HCT116 (cell line): ENCODE measurements around the gene NLRC5. TPM values are rescaled to one million over a fixed set of nuclear protein-coding genes. Genes with fewer than 3 reads are reported as not detected.

Experiments used
- ATAC-seq: fragments of 200-7000 bp; cut with Tn5 transposase; 2 replicates; pipeline ENCODE4 v1.9.1; 2020; ENCODE audit warnings: mild to moderate bottlenecking, moderate library complexity
- BruUV-seq: library from RNA; stranded (reverse); fragments of 400-500 nt; replicated peaks from 2 replicates; lab custom pipeline; 2021; lab: Mats Ljungman, UMichigan
- CTCF ChIA-PET: fragments of 300-600 bp; sonication (Branson Sonifier 250); formaldehyde crosslinking; loops from one replicate; lab custom pipeline; 2021; ENCODE audit warnings: antibody characterized with exemption; lab: Charles Lee
- POLR2A ChIA-PET: fragments of 300-600, 350-600 bp; sonication (Branson Sonifier 250); formaldehyde crosslinking; loops from one replicate; lab custom pipeline; 2021; ENCODE audit warnings: antibody characterized with exemption; lab: Charles Lee
- RAD21 ChIA-PET, 2 experiments: fragments of 300-600 bp; sonication (Branson Sonifier 250); formaldehyde crosslinking; loops; one replicate each; lab custom pipeline; 2023; ENCODE audit warnings: low total read pairs in 2 of 2; ENCODE audit not compliant: uncharacterized antibody in 2 of 2, unreplicated experiment in 2 of 2, low non-redundant PET in 1 of 2; lab: Charles Lee
- DNase-seq: peaks from one replicate; pipeline ENCODE4 v3.0.0-alpha.2; 2010; ENCODE audit warnings: low read depth, low spot score
- H2AFZ ChIP-seq: fragments of 200-600 bp; shearing (Covaris generic), sonication (generic); 2 replicates; pipeline ENCODE4 v1.6.1; 2017; ENCODE audit warnings: low read depth, mixed run types, mixed read lengths, antibody characterized with exemption, low read length; ENCODE audit not compliant: poor library complexity, severe bottlenecking
- H3K27ac ChIP-seq: 2 replicates; pipeline ENCODE4 v1.5.1; 2012; ENCODE audit warnings: low read depth, low read length
- H3K27me3 ChIP-seq: fragments of 200-600 bp; sonication (generic); 2 replicates; pipeline ENCODE4 v1.6.1; 2016; ENCODE audit warnings: mixed run types, low read length, mixed read lengths; ENCODE audit not compliant: insufficient read depth
- H3K36me3 ChIP-seq, 2 experiments: fragments of 200-500 bp in 1 of 2; fragments of 200-600 bp in 1 of 2; sonication (Bioruptor generic) in 1 of 2; sonication (generic) in 1 of 2; 2 replicates each; pipeline versions ENCODE4 v1.5.1 to v1.6.1; 2014 to 2016; ENCODE audit warnings: low read length in 2 of 2, inconsistent platforms in 1 of 2, mixed read lengths in 1 of 2, mixed run types in 1 of 2; ENCODE audit not compliant: insufficient read depth in 2 of 2, control insufficient read depth in 1 of 2
- H3K4me1 ChIP-seq, 2 experiments: fragments of 200-600 bp in 1 of 2; sonication (generic) in 1 of 2; 2 replicates each; pipeline versions ENCODE4 v1.5.1 to v1.6.1; 2012 to 2017; ENCODE audit warnings: low read length in 2 of 2, inconsistent platforms in 1 of 2, mild to moderate bottlenecking in 1 of 2, mixed read lengths in 1 of 2, mixed run types in 1 of 2, moderate library complexity in 1 of 2; ENCODE audit not compliant: insufficient read depth in 2 of 2, control insufficient read depth in 1 of 2
- H3K4me2 ChIP-seq: fragments of 200-600 bp; sonication (generic); 2 replicates; pipeline ENCODE4 v1.6.1; 2017; ENCODE audit warnings: mixed run types, low read length, mixed read lengths
- H3K4me3 ChIP-seq, 2 experiments: fragments of 200-600 bp in 1 of 2; sonication (generic) in 1 of 2; replicated peaks in 1 of 2; 2 replicates each; pipeline ENCODE4 v1.5.1; 2011 to 2016; ENCODE audit warnings: low read length in 2 of 2, control low read depth in 1 of 2, low read depth in 1 of 2, mild to moderate bottlenecking in 1 of 2, mixed read lengths in 1 of 2, mixed run types in 1 of 2
- H3K79me2 ChIP-seq: fragments of 200-600 bp; sonication (generic); 2 replicates; pipeline ENCODE4 v1.6.1; 2017; ENCODE audit warnings: mild to moderate bottlenecking, mixed run types, low read length, moderate library complexity, mixed read lengths; ENCODE audit not compliant: insufficient read depth
- H3K9ac ChIP-seq: fragments of 200-600 bp; sonication (generic); 2 replicates; pipeline ENCODE4 v1.6.1; 2016; ENCODE audit warnings: low read length, mixed read lengths
- H3K9me2 ChIP-seq: fragments of 200-600 bp; sonication (generic), shearing (Covaris generic); 2 replicates; pipeline ENCODE4 v1.6.1; 2017; ENCODE audit warnings: mixed run types, mild to moderate bottlenecking, moderate library complexity; ENCODE audit not compliant: insufficient read depth
- H3K9me3 ChIP-seq, 2 experiments: fragments of 200-500 bp in 1 of 2; fragments of 200-600 bp in 1 of 2; sonication (Bioruptor generic) in 1 of 2; sonication (generic) in 1 of 2; 2 replicates each; pipeline ENCODE4 v1.6.1; 2014 to 2017; ENCODE audit warnings: low read length in 2 of 2, mixed read lengths in 2 of 2, inconsistent platforms in 1 of 2, low read depth in 1 of 2, mild to moderate bottlenecking in 1 of 2, mixed run types in 1 of 2, moderate library complexity in 1 of 2; ENCODE audit not compliant: control insufficient read depth in 1 of 2, insufficient read depth in 1 of 2
- H4K20me1 ChIP-seq: fragments of 200-600 bp; sonication (generic), shearing (Covaris generic); 2 replicates; pipeline ENCODE4 v1.6.1; 2017; ENCODE audit warnings: mixed run types, mild to moderate bottlenecking, moderate library complexity; ENCODE audit not compliant: insufficient read depth
- CBX3 ChIP-seq: IDR thresholded peaks from 2 replicates; pipeline ENCODE4 v1.6.1; 2012; ENCODE audit warnings: low read depth
- EGR1 ChIP-seq: IDR thresholded peaks from 2 replicates; pipeline ENCODE4 v1.6.1; 2012; ENCODE audit warnings: low read depth
- EZH2 ChIP-seq: fragments of 200-600 bp; sonication (generic); IDR thresholded peaks from 2 replicates; pipeline ENCODE4 v1.6.1; 2017; ENCODE audit warnings: antibody characterized with exemption, mixed run types
- EZH2phosphoT487 ChIP-seq: fragments of 200-600 bp; IDR thresholded peaks from 2 replicates; pipeline ENCODE4 v1.6.1; 2018; ENCODE audit warnings: antibody characterized with exemption, borderline replicate concordance
- JUND ChIP-seq: IDR thresholded peaks from 2 replicates; pipeline ENCODE4 v1.6.1; 2012
- MAX ChIP-seq: IDR thresholded peaks from 2 replicates; pipeline ENCODE4 v1.6.1; 2012
- POLR2A ChIP-seq: IDR thresholded peaks from 2 replicates; pipeline ENCODE4 v1.7.0; 2011; ENCODE audit warnings: borderline replicate concordance; ENCODE audit not compliant: insufficient read depth, insufficient read length; ENCODE audit errors: extremely low read depth
- SRF ChIP-seq: IDR thresholded peaks from 2 replicates; pipeline ENCODE4 v1.6.1; 2012; ENCODE audit warnings: low read depth
- ZNF274 ChIP-seq: fragments of 200-500 bp; sonication (Bioruptor generic); IDR thresholded peaks from 2 replicates; pipeline ENCODE4 v1.6.1; 2014; ENCODE audit warnings: mild to moderate bottlenecking, low read depth, low read length, inconsistent platforms
- intact Hi-C: fragments of 100-400 bp; cut with micrococcal nuclease; formaldehyde crosslinking; loops from 2 replicates; pipeline ENCODE4 v1.10.0; 2022
- total RNA-seq: library from RNA; stranded (reverse); gene quantifications from one replicate; pipeline ENCODE4 v1.2.1, GENCODE V29; 2021; ENCODE audit not compliant: unreplicated experiment

The NLRC5 gene
- total RNA-seq, 1 experiment from 2014 or later = 10.4 TPM

GRCh38 chr16:57084996-57085395 is 95.6 kb downstream of the NLRC5 start:
- no peaks in the 10 kb centered on the region for H4K20me1 ChIP-seq

GRCh38 chr16:57087003-57087402 is 97.6 kb downstream of the NLRC5 start:
- Histone ChIP-seq H3K4me2 (no peak overlapping the region), H3K4me3 (no peak overlapping the region), H3K4me1 (peaks cover 12 to 13% of the 10 kb centered on the region in 2 experiments), H3K9me2 (no peaks in the 10 kb centered on the region), H3K36me3 (no peaks in the 10 kb centered on the region), H4K20me1 (no peaks in the 10 kb centered on the region), H3K9me3 (no peaks in the 10 kb centered on the region), H3K27ac (no peak overlapping the region), H3K27me3 (no peaks in the 10 kb centered on the region), H3K79me2 (no peaks in the 10 kb centered on the region), H2AFZ (no peak overlapping the region), H3K9ac (no peak overlapping the region)
- ATAC-seq = no peak
- intact Hi-C loops = no loop called here
- no TSS peak for BruUV-seq
- DNase-seq = no peak
- no peak for TF ChIP-seq MAX
- no peak for TF ChIP-seq ZNF274
- no peak for TF ChIP-seq JUND
- no peak for TF ChIP-seq SRF
- TF ChIP-seq CBX3 = no peak
- no peak for TF ChIP-seq EGR1
- TF ChIP-seq EZH2phosphoT487 = no peak
- no peak for TF ChIP-seq EZH2
- ChIA-PET POLR2A (no interaction called here), CTCF (no interaction called here), RAD21 (no interaction called here)

More at GRCh38 chr16:57084996-57085395, 95.6 kb downstream of the NLRC5 start:
- Histone ChIP-seq H3K4me3 (no peak overlapping the region), H3K27ac (no peak overlapping the region), H3K27me3 (no peaks in the 10 kb centered on the region), H2AFZ (no peak overlapping the region), H3K36me3 (no peaks in the 10 kb centered on the region), H3K79me2 (no peaks in the 10 kb centered on the region), H3K9me2 (no peaks in the 10 kb centered on the region), H3K9me3 (no peaks in the 10 kb centered on the region), H3K9ac (no peak overlapping the region), H3K4me1 (no peaks in the 10 kb centered on the region), H3K4me2 (no peak overlapping the region)
- ChIA-PET POLR2A (no interaction called here), CTCF (interaction anchor here (1.1 to 1.8 kb wide), 3 partner anchors 9 to 121 kb away, joined by 3 to 7 read pairs (median 5); no protein-coding TSS in a partner anchor), RAD21 (interaction anchor here in 1 of 2 experiments (1.0 kb wide), 1 partner anchor 332 kb away, joined by 3 read pairs; no protein-coding TSS in a partner anchor)
- ATAC-seq (no peak), DNase-seq (no peak)
- no peak for TF ChIP-seq POLR2A
- no peak for TF ChIP-seq EZH2phosphoT487
- intact Hi-C loops = loop anchor here (1.0 to 5.0 kb wide), 3 partner anchors 84 to 332 kb away; no protein-coding TSS in a partner anchor
- no TSS peak for BruUV-seq
